ENCODE data around the gene CEP112. TPM values are rescaled to one million over a fixed set of nuclear protein-coding genes. Genes with fewer than 3 reads are reported as not detected.
"Not testable (repeated sequence)": the region's sequence is repeated elsewhere in the genome, so short reads cannot be mapped to it uniquely, and the experiment has no call there.

CEP112 gene
- total and polyA plus RNA-seq, 2 donors, result 4.6 to 8.5 TPM

- DNase-seq (ENCODE audit: low read depth in 6 of 9, low spot score in 9 of 9), result no peak
- WGBS, result 98% methylated on average over 5 of the region's 5 CpGs
Measured at GRCh38 chr17:65786479-65786878, 405.5 kb downstream of the CEP112 start.

GRCh38 chr17:65785109-65785508 is 406.8 kb downstream of the CEP112 start:
- no peaks in the 10 kb centered on the region for H3K36me3 ChIP-seq (ENCODE audit: control insufficient read depth in 2 of 2, insufficient read depth in 2 of 2, low read length in 1 of 2)
- no peaks in the 10 kb centered on the region for H3K4me1 ChIP-seq (ENCODE audit: control insufficient read depth in 2 of 2, insufficient read depth in 2 of 2, low read length in 2 of 2)
- H3K4me3 ChIP-seq (ENCODE audit: low read length in 2 of 2), result no peak overlapping the region
- 23% methylated on average over 1 of the region's 1 CpG for WGBS
- no peak for DNase-seq (ENCODE audit: low read depth in 6 of 9, low spot score in 9 of 9)
- H3K27ac ChIP-seq (ENCODE audit: low read depth in 1 of 2, low read length in 1 of 2), result no peak overlapping the region
- no peaks in the 10 kb centered on the region for H3K27me3 ChIP-seq (ENCODE audit: control insufficient read depth in 2 of 2, insufficient read depth in 1 of 2, low read length in 1 of 2)
- no peaks in the 10 kb centered on the region for H3K9me3 ChIP-seq (ENCODE audit: control insufficient read depth in 2 of 2, insufficient read depth in 1 of 2, low read length in 1 of 2)

More at GRCh38 chr17:65786479-65786878, 405.5 kb downstream of the CEP112 start:
- Histone ChIP-seq H3K4me3 (ENCODE audit: low read length in 2 of 2) (no peak overlapping the region), H3K27me3 (ENCODE audit: control insufficient read depth in 2 of 2, insufficient read depth in 1 of 2, low read length in 1 of 2) (no peaks in the 10 kb centered on the region), H3K9me3 (ENCODE audit: control insufficient read depth in 2 of 2, insufficient read depth in 1 of 2, low read length in 1 of 2) (no peaks in the 10 kb centered on the region), H3K36me3 (ENCODE audit: control insufficient read depth in 2 of 2, insufficient read depth in 2 of 2, low read length in 1 of 2) (no peaks in the 10 kb centered on the region), H3K4me1 (ENCODE audit: control insufficient read depth in 2 of 2, insufficient read depth in 2 of 2, low read length in 2 of 2) (no peaks in the 10 kb centered on the region), H3K27ac (ENCODE audit: low read depth in 1 of 2, low read length in 1 of 2) (no peak overlapping the region)

GRCh38 chr17:65783845-65784334 is 408.0 kb downstream of the CEP112 start:
- DNase-seq (ENCODE audit: low read depth in 6 of 9, low spot score in 9 of 9), result no peak
- Histone ChIP-seq H3K27me3 (ENCODE audit: control insufficient read depth in 2 of 2, insufficient read depth in 1 of 2, low read length in 1 of 2) (no peaks in the 10 kb centered on the region), H3K4me3 (ENCODE audit: low read length in 2 of 2) (no peak overlapping the region), H3K4me1 (ENCODE audit: control insufficient read depth in 2 of 2, insufficient read depth in 2 of 2, low read length in 2 of 2) (no peaks in the 10 kb centered on the region), H3K27ac (ENCODE audit: low read depth in 1 of 2, low read length in 1 of 2) (no peak overlapping the region), H3K36me3 (ENCODE audit: control insufficient read depth in 2 of 2, insufficient read depth in 2 of 2, low read length in 1 of 2) (no peaks in the 10 kb centered on the region), H3K9me3 (ENCODE audit: control insufficient read depth in 2 of 2, insufficient read depth in 1 of 2, low read length in 1 of 2) (no peaks in the 10 kb centered on the region)
- WGBS, result 97% methylated on average over 4 of the region's 4 CpGs

GRCh38 chr17:65782104-65782706 is 409.7 kb downstream of the CEP112 start:
- not testable (repeated sequence) for H3K36me3 ChIP-seq (ENCODE audit: control insufficient read depth in 2 of 2, insufficient read depth in 2 of 2, low read length in 1 of 2); H3K4me3 ChIP-seq (ENCODE audit: low read length in 2 of 2); H3K4me1 ChIP-seq (ENCODE audit: control insufficient read depth in 2 of 2, insufficient read depth in 2 of 2, low read length in 2 of 2); H3K9me3 ChIP-seq (ENCODE audit: control insufficient read depth in 2 of 2, insufficient read depth in 1 of 2, low read length in 1 of 2); DNase-seq (ENCODE audit: low read depth in 6 of 9, low spot score in 9 of 9); H3K27ac ChIP-seq (ENCODE audit: low read depth in 1 of 2, low read length in 1 of 2); H3K27me3 ChIP-seq (ENCODE audit: control insufficient read depth in 2 of 2, insufficient read depth in 1 of 2, low read length in 1 of 2)
- WGBS, result 54% methylated on average over 1 of the region's 1 CpG

DNA sequence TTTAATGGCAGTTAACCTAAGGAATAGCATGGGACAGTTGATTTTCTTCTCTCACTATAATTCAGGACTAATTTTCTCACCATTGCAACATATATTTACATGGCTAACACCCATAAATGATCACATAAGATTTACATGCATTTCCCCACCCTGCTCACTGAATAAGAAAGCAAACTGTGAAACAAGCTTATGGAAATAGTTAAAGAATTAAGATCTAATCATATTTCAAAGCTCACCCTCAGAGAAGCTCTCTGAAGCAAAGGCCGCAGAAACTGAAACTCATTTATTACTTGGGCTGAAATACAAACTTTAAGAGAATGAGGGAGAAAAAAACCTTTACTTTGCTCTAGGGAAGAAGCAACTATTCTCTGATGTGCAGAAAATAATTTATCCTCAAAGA is 411.8 kb downstream of the CEP112 start:
- no peaks in the 10 kb centered on the region for H3K36me3 ChIP-seq (ENCODE audit: control insufficient read depth in 2 of 2, insufficient read depth in 2 of 2, low read length in 1 of 2)
- 91% methylated on average over 1 of the region's 1 CpG for WGBS
- H3K27ac ChIP-seq (ENCODE audit: low read depth in 1 of 2, low read length in 1 of 2), result no peak overlapping the region
- no peak overlapping the region for H3K4me3 ChIP-seq (ENCODE audit: low read length in 2 of 2)
- no peak for DNase-seq (ENCODE audit: low read depth in 6 of 9, low spot score in 9 of 9)
- H3K4me1 ChIP-seq (ENCODE audit: control insufficient read depth in 2 of 2, insufficient read depth in 2 of 2, low read length in 2 of 2), result peaks cover 0 to under 1% of the 10 kb centered on the region in 2 donors
- no peaks in the 10 kb centered on the region for H3K27me3 ChIP-seq (ENCODE audit: control insufficient read depth in 2 of 2, insufficient read depth in 1 of 2, low read length in 1 of 2)
- no peaks in the 10 kb centered on the region for H3K9me3 ChIP-seq (ENCODE audit: control insufficient read depth in 2 of 2, insufficient read depth in 1 of 2, low read length in 1 of 2)

DNA sequence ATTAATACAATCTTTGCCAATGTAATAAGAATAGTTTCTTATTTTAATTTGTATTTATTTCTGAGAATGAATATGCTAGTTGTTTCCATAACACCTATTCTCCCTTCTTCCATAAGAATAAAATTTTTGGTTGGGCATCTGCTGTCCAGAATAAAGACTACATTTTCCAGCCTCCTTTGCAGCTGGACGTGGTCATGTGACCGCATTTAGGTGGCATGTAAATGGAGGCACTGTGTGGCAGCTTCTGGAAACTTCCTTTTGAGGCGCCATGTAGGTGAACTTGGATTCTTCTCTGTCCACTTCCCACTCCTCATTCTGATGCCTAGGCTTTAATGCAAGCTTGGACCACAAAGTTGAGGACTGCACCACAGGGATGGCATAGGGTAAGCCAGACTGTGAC is 415.0 kb downstream of the CEP112 start:
- peaks cover 6 to 13% of the 10 kb centered on the region in 2 donors for H3K4me1 ChIP-seq (ENCODE audit: control insufficient read depth in 2 of 2, insufficient read depth in 2 of 2, low read length in 2 of 2)
- DNase-seq (ENCODE audit: low read depth in 6 of 9, low spot score in 9 of 9), result no peak
- H3K36me3 ChIP-seq (ENCODE audit: control insufficient read depth in 2 of 2, insufficient read depth in 2 of 2, low read length in 1 of 2), result no peaks in the 10 kb centered on the region
- no peak overlapping the region for H3K4me3 ChIP-seq (ENCODE audit: low read length in 2 of 2)
- 81% methylated on average over 3 of the region's 3 CpGs for WGBS
- H3K27ac ChIP-seq (ENCODE audit: low read depth in 1 of 2, low read length in 1 of 2), result no peak overlapping the region
- no peaks in the 10 kb centered on the region for H3K27me3 ChIP-seq (ENCODE audit: control insufficient read depth in 2 of 2, insufficient read depth in 1 of 2, low read length in 1 of 2)
- H3K9me3 ChIP-seq (ENCODE audit: control insufficient read depth in 2 of 2, insufficient read depth in 1 of 2, low read length in 1 of 2), result no peaks in the 10 kb centered on the region

DNA sequence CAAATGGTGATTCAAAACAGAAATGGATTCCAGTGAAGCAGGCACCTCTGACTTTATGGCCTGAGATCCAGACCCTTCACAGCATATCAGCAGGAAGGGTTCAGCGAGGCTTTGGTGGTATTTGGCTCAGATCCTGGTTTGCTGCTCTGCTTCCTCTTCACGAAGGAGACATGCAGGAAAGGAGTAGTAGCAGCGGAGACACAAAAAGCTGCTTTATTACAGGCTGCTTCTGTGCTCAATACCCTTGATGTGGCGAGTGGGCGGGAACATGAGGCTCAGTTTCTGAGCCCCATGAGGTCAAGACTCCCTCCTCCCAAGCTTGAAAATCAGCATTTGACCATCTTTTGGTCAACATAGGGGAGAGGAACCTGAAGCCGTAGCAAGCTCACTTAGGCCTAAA is 417.1 kb downstream of the CEP112 start:
- DNase-seq (ENCODE audit: low read depth in 6 of 9, low spot score in 9 of 9), result no peak
- no peak overlapping the region for H3K27ac ChIP-seq (ENCODE audit: low read depth in 1 of 2, low read length in 1 of 2)

GRCh38 chr17:65772989-65773388 is 418.9 kb downstream of the CEP112 start:
- WGBS, result 95% methylated on average over 6 of the region's 6 CpGs
- H3K4me1 ChIP-seq (ENCODE audit: control insufficient read depth in 2 of 2, insufficient read depth in 2 of 2, low read length in 2 of 2), result peaks cover 6 to 13% of the 10 kb centered on the region in 2 donors
- H3K27ac ChIP-seq (ENCODE audit: low read depth in 1 of 2, low read length in 1 of 2), result no peak overlapping the region
- no peak for DNase-seq (ENCODE audit: low read depth in 6 of 9, low spot score in 9 of 9)
- no peaks in the 10 kb centered on the region for H3K27me3 ChIP-seq (ENCODE audit: control insufficient read depth in 2 of 2, insufficient read depth in 1 of 2, low read length in 1 of 2)
- H3K36me3 ChIP-seq (ENCODE audit: control insufficient read depth in 2 of 2, insufficient read depth in 2 of 2, low read length in 1 of 2), result no peaks in the 10 kb centered on the region
- no peaks in the 10 kb centered on the region for H3K9me3 ChIP-seq (ENCODE audit: control insufficient read depth in 2 of 2, insufficient read depth in 1 of 2, low read length in 1 of 2)
- no peak overlapping the region for H3K4me3 ChIP-seq (ENCODE audit: low read length in 2 of 2)

More for the DNA sequence above, 417.1 kb downstream of the CEP112 start:
- Histone ChIP-seq H3K4me3 (ENCODE audit: low read length in 2 of 2) (no peak overlapping the region), H3K4me1 (ENCODE audit: control insufficient read depth in 2 of 2, insufficient read depth in 2 of 2, low read length in 2 of 2) (peaks cover 6 to 13% of the 10 kb centered on the region in 2 donors), H3K27me3 (ENCODE audit: control insufficient read depth in 2 of 2, insufficient read depth in 1 of 2, low read length in 1 of 2) (no peaks in the 10 kb centered on the region), H3K36me3 (ENCODE audit: control insufficient read depth in 2 of 2, insufficient read depth in 2 of 2, low read length in 1 of 2) (no peaks in the 10 kb centered on the region), H3K9me3 (ENCODE audit: control insufficient read depth in 2 of 2, insufficient read depth in 1 of 2, low read length in 1 of 2) (no peaks in the 10 kb centered on the region)
- 51% methylated on average over 6 of the region's 6 CpGs for WGBS

DNA sequence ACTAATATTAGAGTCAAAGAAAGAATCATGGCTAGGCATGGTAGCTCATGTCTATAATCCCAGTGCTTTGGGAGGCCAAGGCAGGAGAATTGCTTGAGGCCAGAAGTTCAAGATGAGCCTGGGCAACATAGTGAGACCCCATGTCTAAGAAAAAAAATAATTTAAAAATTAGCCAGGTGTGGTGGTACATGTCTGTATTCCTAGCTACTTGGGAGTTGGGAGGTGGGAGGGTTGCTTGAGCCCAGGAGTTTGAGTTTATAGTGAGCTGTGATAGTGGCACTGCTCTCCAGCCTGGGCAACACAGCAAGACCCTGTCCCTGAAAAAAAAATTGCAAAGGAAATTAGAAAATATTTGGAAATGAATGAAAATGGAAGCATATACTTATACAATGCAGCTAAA is 420.2 kb downstream of the CEP112 start:
- peaks cover 6 to 13% of the 10 kb centered on the region in 2 donors for H3K4me1 ChIP-seq (ENCODE audit: control insufficient read depth in 2 of 2, insufficient read depth in 2 of 2, low read length in 2 of 2)
- no peaks in the 10 kb centered on the region for H3K36me3 ChIP-seq (ENCODE audit: control insufficient read depth in 2 of 2, insufficient read depth in 2 of 2, low read length in 1 of 2)
- H3K9me3 ChIP-seq (ENCODE audit: control insufficient read depth in 2 of 2, insufficient read depth in 1 of 2, low read length in 1 of 2), result no peaks in the 10 kb centered on the region
- no peak for DNase-seq (ENCODE audit: low read depth in 6 of 9, low spot score in 9 of 9)
- no peak overlapping the region for H3K27ac ChIP-seq (ENCODE audit: low read depth in 1 of 2, low read length in 1 of 2)
- no peak overlapping the region for H3K4me3 ChIP-seq (ENCODE audit: low read length in 2 of 2)
- no peaks in the 10 kb centered on the region for H3K27me3 ChIP-seq (ENCODE audit: control insufficient read depth in 2 of 2, insufficient read depth in 1 of 2, low read length in 1 of 2)

Measured in thymus (tissue), 11 donors.